IMR-90 (cell line): ENCODE results near the gene SIGLEC9.

Source experiments
- BHLHE40 ChIP-seq: fragments of 150-350 bp; IDR thresholded peaks from 2 replicates; pipeline ENCODE4 v1.6.1; 2016; ENCODE audit warnings: mild to moderate bottlenecking, low read depth, low read length
- MXI1 ChIP-seq: IDR thresholded peaks from 2 replicates; pipeline ENCODE4 v1.6.1; 2012; ENCODE audit warnings: low read depth, mild to moderate bottlenecking, low read length, moderate library complexity, borderline replicate concordance
- POLR2A ChIP-seq: IDR thresholded peaks from 2 replicates; pipeline ENCODE4 v1.6.1; 2012; ENCODE audit warnings: mild to moderate bottlenecking, low read depth, low read length
- RFX5 ChIP-seq: IDR thresholded peaks from 2 replicates; pipeline ENCODE4 v1.8.0; 2012; ENCODE audit warnings: low read depth, mild to moderate bottlenecking, low read length, moderate library complexity

- no peak for TF ChIP-seq POLR2A
- TF ChIP-seq MXI1 = no peak
- TF ChIP-seq RFX5 = no peak
- no peak for TF ChIP-seq BHLHE40
These were observed 43.2 kb upstream of the SIGLEC9 start for GRCh38 chr19:51081476-51081875.
